Stimulated activated CD8-positive, alpha-beta memory T cell treated with anti-CD3 and anti-CD28 coated beads, Interleukin-12 subunit alpha, Interleukin-12 subunit beta, amount 100 ng/mL, for 1 hour (primary cell): ENCODE results near the gene LGALS7B.
"Not testable (repeated sequence)": the region's sequence is repeated elsewhere in the genome, so short reads cannot be mapped to it uniquely, and the experiment has no call there.

Source experiments
- DNase-seq: peaks from one replicate; pipeline ENCODE4 v3.0.0-alpha.2; 2020; ENCODE audit warnings: low read depth

LGALS7B gene

GRCh38 chr19:38797781-38798180 is 8.8 kb downstream of the LGALS7B start:
- not testable (repeated sequence) for DNase-seq

- no peak for DNase-seq
These were observed 10.1 kb downstream of the LGALS7B start for GRCh38 chr19:38799104-38799503.

- DNase-seq: no peak
These were observed 11.8 kb downstream of the LGALS7B start for GRCh38 chr19:38800577-38801347.

GRCh38 chr19:38801359-38802095 is 12.5 kb downstream of the LGALS7B start:
- DNase-seq: no peak

GRCh38 chr19:38803543-38803942 is 14.5 kb downstream of the LGALS7B start:
- no peak for DNase-seq

GRCh38 chr19:38805180-38805579 is 16.2 kb downstream of the LGALS7B start:
- no peak for DNase-seq

- DNase-seq: no peak
These were observed 17.4 kb downstream of the LGALS7B start for GRCh38 chr19:38806371-38806770.

- not testable (repeated sequence) for DNase-seq
These were observed 18.5 kb downstream of the LGALS7B start for GRCh38 chr19:38807374-38808098.

GRCh38 chr19:38808741-38809140 is 19.7 kb downstream of the LGALS7B start:
- DNase-seq: no peak

GRCh38 chr19:38809592-38810252 is 20.7 kb downstream of the LGALS7B start:
- no peak for DNase-seq

GRCh38 chr19:38812009-38812840 is 23.2 kb downstream of the LGALS7B start:
- DNase-seq: no peak

- DNase-seq: no peak
These were observed 23.9 kb downstream of the LGALS7B start, which contains the start of gene LGALS4 for GRCh38 chr19:38812841-38813320. Gene LGALS4 (minus strand): TSS chr19:38812945. CDS start chr19:38812886, 59 bp downstream.

GRCh38 chr19:38813323-38813722 is 24.3 kb downstream of the LGALS7B start:
- DNase-seq: no peak

GRCh38 chr19:38813932-38814331 is 24.9 kb downstream of the LGALS7B start:
- not testable (repeated sequence) for DNase-seq

- DNase-seq: no peak
These were observed 26.3 kb downstream of the LGALS7B start for GRCh38 chr19:38815059-38816001.

GRCh38 chr19:38816131-38816750 is 27.2 kb downstream of the LGALS7B start:
- no peak for DNase-seq

- DNase-seq: no peak
These were observed 28.1 kb downstream of the LGALS7B start for GRCh38 chr19:38817081-38817480.

GRCh38 chr19:38819231-38819920 is 30.4 kb downstream of the LGALS7B start:
- no peak for DNase-seq
